ENCODE measurements around the gene TSR3. TPM values are rescaled to one million over a fixed set of nuclear protein-coding genes. Genes with fewer than 3 reads are reported as not detected.

TSR3 gene
- total and polyA plus RNA-seq, 2 donors (not counting 1 experiment from before 2014, with no cell fraction given), result 35.7 to 43.7 TPM

GRCh38 chr16:1348441-1348840 is 3.2 kb downstream of the TSR3 start:
- CTCF ChIA-PET, result interaction anchor here (0.9 kb wide), 1 partner anchor 11 kb away, joined by 3 read pairs; no protein-coding TSS in a partner anchor
- H3K79me2 ChIP-seq (ENCODE audit: control insufficient read depth, insufficient read depth, low read length), result peaks cover 30% of the 10 kb centered on the region
- peak overlapping the region; percentile 26 for H3K4me3 Mint-ChIP-seq
- no peak overlapping the region for H3K27ac ChIP-seq (ENCODE audit: low read length in 2 of 2)
- intact Hi-C loops (cut with micrococcal nuclease), result loop anchor here (10.0 kb wide), 1 partner anchor 266 kb away; the partner anchor contains the start of genes CRAMP1 and IFT140
- H3K27ac Mint-ChIP-seq, result no peak overlapping the region
- peaks cover 0 to 27% of the 10 kb centered on the region in 2 experiments for H3K36me3 ChIP-seq (replicated peaks in 1 of 2; ENCODE audit: control extremely low read depth in 1 of 2, control insufficient read depth in 1 of 2, extremely low read depth in 1 of 2, insufficient read depth in 2 of 2, low read length in 1 of 2)
- WGBS (ENCODE audit: insufficient coverage), result 94% methylated on average over 15 of the region's 15 CpGs
- no peak overlapping the region for H2AFZ ChIP-seq (ENCODE audit: insufficient read depth, low read depth, low read length, poor library complexity, severe bottlenecking)
- H3K9ac ChIP-seq (ENCODE audit: low read length), result no peak overlapping the region
- TF ChIP-seq CTCF (IDR thresholded peaks at IDR 0.05), result no peak
- TF ChIP-seq EZH2 (IDR thresholded peaks at IDR 0.05; ENCODE audit: borderline replicate concordance, insufficient read depth, low read depth, low read length, poor library complexity, severe bottlenecking), result no peak
- no peak for DNase-seq
- no peaks in the 10 kb centered on the region for H3K9me3 Mint-ChIP-seq (ENCODE audit: insufficient read depth)
- peaks cover 19 to 26% of the 10 kb centered on the region in 2 donors for H3K4me1 ChIP-seq (ENCODE audit: control insufficient read depth in 2 of 2, insufficient read depth in 2 of 2, low read length in 2 of 2)
- POLR2A ChIA-PET, result interaction anchor here (1.1 kb wide), 1 partner anchor 39 kb away, joined by 4 read pairs; the partner anchor contains the start of gene UBE2I
- H4K20me1 ChIP-seq (ENCODE audit: control insufficient read depth, insufficient read depth, low read length, poor library complexity, severe bottlenecking), result peaks cover 36% of the 10 kb centered on the region
- no peak overlapping the region for H3K4me3 ChIP-seq (ENCODE audit: control extremely low read depth in 1 of 5, extremely low read depth in 1 of 5, insufficient read depth in 1 of 5, low read depth in 2 of 5, low read length in 4 of 5)
- H3K9me3 ChIP-seq (ENCODE audit: control extremely low read depth in 1 of 3, control insufficient read depth in 2 of 3, insufficient read depth in 1 of 3, low read length in 2 of 3), result no peaks in the 10 kb centered on the region
- no peaks in the 10 kb centered on the region for H3K27me3 Mint-ChIP-seq
- H3K4me2 ChIP-seq (replicated peaks; ENCODE audit: low read depth, low read length, poor library complexity, severe bottlenecking), result no peak overlapping the region
- no peak for ATAC-seq (ENCODE audit: low read depth)
- peaks cover 30% of the 10 kb centered on the region for H3K4me1 Mint-ChIP-seq
- no peaks in the 10 kb centered on the region for H3K27me3 ChIP-seq (replicated peaks in 1 of 4; ENCODE audit: control extremely low read depth in 1 of 4, control insufficient read depth in 3 of 4, insufficient read depth in 4 of 4, low read length in 3 of 4)

GRCh38 chr16:1347962-1348361 is 3.7 kb downstream of the TSR3 start:
- Histone ChIP-seq H3K4me1 (ENCODE audit: control insufficient read depth in 2 of 2, insufficient read depth in 2 of 2, low read length in 2 of 2) (peaks cover 23 to 31% of the 10 kb centered on the region in 2 donors), H3K4me2 (replicated peaks; ENCODE audit: low read depth, low read length, poor library complexity, severe bottlenecking) (no peak overlapping the region), H2AFZ (ENCODE audit: insufficient read depth, low read depth, low read length, poor library complexity, severe bottlenecking) (no peak overlapping the region), H3K27me3 (replicated peaks in 1 of 4; ENCODE audit: control extremely low read depth in 1 of 4, control insufficient read depth in 3 of 4, insufficient read depth in 4 of 4, low read length in 3 of 4) (no peaks in the 10 kb centered on the region), H3K36me3 (replicated peaks in 1 of 2; ENCODE audit: control extremely low read depth in 1 of 2, control insufficient read depth in 1 of 2, extremely low read depth in 1 of 2, insufficient read depth in 2 of 2, low read length in 1 of 2) (peaks cover 0 to 27% of the 10 kb centered on the region in 2 experiments), H3K4me3 (ENCODE audit: control extremely low read depth in 1 of 5, extremely low read depth in 1 of 5, insufficient read depth in 1 of 5, low read depth in 2 of 5, low read length in 4 of 5) (no peak overlapping the region), H4K20me1 (ENCODE audit: control insufficient read depth, insufficient read depth, low read length, poor library complexity, severe bottlenecking) (peaks cover 33% of the 10 kb centered on the region), H3K79me2 (ENCODE audit: control insufficient read depth, insufficient read depth, low read length) (peaks cover 25% of the 10 kb centered on the region), H3K9me3 (ENCODE audit: control extremely low read depth in 1 of 3, control insufficient read depth in 2 of 3, insufficient read depth in 1 of 3, low read length in 2 of 3) (no peaks in the 10 kb centered on the region), H3K27ac (ENCODE audit: low read length in 2 of 2) (no peak overlapping the region), H3K9ac (ENCODE audit: low read length) (no peak overlapping the region)
- Mint-ChIP-seq H3K9me3 (ENCODE audit: insufficient read depth) (no peaks in the 10 kb centered on the region), H3K4me1 (peaks cover 30% of the 10 kb centered on the region), H3K4me3 (no peak overlapping the region), H3K27ac (no peak overlapping the region), H3K27me3 (no peaks in the 10 kb centered on the region)
- ChIA-PET POLR2A (interaction anchor here (0.6 to 1.1 kb wide), 2 partner anchors 24 to 39 kb away, joined by 3 to 4 read pairs; partner anchors contain the start of gene UBE2I), CTCF (interaction anchor here (2.1 kb wide), 1 partner anchor 16 kb away, joined by 6 read pairs; no protein-coding TSS in a partner anchor)
- TF ChIP-seq CTCF (IDR thresholded peaks at IDR 0.05) (no peak), EZH2 (IDR thresholded peaks at IDR 0.05; ENCODE audit: borderline replicate concordance, insufficient read depth, low read depth, low read length, poor library complexity, severe bottlenecking) (no peak)
- intact Hi-C loops (cut with micrococcal nuclease), result loop anchor here (10.0 kb wide), 1 partner anchor 267 kb away; the partner anchor contains the start of genes CRAMP1 and IFT140
- WGBS (ENCODE audit: insufficient coverage), result 93% methylated on average over 29 of the region's 29 CpGs
- DNase-seq, result no peak
- ATAC-seq (ENCODE audit: low read depth), result no peak

Data from B cell (primary cell).